WTC11 (cell line): ENCODE measurements around the gene SH3BGRL3.

Source experiments
- KAT7 ChIP-seq: sonication (generic); formaldehyde crosslinking; IDR thresholded peaks from 2 replicates; pipeline ENCODE4 v1.8.1; 2023; ENCODE audit warnings: missing genetic modification reagents, mild to moderate bottlenecking, borderline replicate concordance
- NFYB ChIP-seq: sonication (generic); formaldehyde crosslinking; conservative IDR thresholded peaks from 2 replicates; pipeline ENCODE4 v1.8.0; 2022; ENCODE audit warnings: low read depth, missing genetic modification reagents
- SMAD3 ChIP-seq: sonication (generic); formaldehyde crosslinking; IDR thresholded peaks from 2 replicates; pipeline ENCODE4 v1.8.0; 2022; ENCODE audit warnings: missing genetic modification reagents, mild to moderate bottlenecking, borderline replicate concordance
- TF ChIP-seq, protein P1 (sequence below): fragments of 200-600 bp; IDR thresholded peaks from 2 replicates; pipeline ENCODE4 v1.8.0; 2022; ENCODE audit warnings: antibody characterized with exemption
- TF ChIP-seq, protein P2 (sequence below): sonication (generic); formaldehyde crosslinking; IDR thresholded peaks from 2 replicates; pipeline ENCODE4 v1.8.0; 2022; ENCODE audit warnings: mild to moderate bottlenecking, missing genetic modification reagents

DNA sequence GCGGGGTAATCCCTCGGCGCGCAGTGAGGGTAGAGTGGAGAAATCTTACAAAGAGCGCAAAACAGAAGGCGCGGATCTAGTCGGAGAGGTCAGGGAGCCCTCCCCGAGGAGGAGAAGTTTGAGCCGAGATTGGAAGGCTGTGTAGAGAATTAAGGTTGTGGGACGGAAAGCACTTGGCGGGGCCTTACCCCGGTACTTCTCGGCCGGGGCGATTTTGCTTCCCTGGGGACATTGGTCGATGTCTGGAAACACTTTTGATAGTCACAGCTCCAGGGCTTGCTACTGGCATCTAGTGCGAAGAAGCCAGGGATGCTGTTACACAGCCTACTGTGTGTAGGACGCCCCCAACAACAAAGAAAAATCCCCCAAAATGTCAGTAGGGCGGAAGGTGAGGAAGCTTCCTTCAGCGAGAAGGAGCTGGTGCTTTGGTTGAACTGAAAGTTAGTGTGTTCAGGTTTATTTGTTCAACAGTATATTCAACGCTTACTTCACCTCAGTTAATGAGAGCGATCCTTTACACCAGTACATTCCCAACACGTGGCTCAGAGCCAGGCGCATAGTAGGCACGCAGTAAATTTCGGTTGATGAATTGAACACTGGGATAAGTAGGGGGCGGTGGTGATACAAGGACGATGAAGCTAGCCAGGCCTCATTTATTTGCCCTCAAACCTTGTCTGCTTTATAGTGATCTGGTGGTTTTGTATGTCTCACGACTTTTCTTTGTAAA, 45.1 kb upstream of the SH3BGRL3 start:
- TF ChIP-seq, protein P1, sequence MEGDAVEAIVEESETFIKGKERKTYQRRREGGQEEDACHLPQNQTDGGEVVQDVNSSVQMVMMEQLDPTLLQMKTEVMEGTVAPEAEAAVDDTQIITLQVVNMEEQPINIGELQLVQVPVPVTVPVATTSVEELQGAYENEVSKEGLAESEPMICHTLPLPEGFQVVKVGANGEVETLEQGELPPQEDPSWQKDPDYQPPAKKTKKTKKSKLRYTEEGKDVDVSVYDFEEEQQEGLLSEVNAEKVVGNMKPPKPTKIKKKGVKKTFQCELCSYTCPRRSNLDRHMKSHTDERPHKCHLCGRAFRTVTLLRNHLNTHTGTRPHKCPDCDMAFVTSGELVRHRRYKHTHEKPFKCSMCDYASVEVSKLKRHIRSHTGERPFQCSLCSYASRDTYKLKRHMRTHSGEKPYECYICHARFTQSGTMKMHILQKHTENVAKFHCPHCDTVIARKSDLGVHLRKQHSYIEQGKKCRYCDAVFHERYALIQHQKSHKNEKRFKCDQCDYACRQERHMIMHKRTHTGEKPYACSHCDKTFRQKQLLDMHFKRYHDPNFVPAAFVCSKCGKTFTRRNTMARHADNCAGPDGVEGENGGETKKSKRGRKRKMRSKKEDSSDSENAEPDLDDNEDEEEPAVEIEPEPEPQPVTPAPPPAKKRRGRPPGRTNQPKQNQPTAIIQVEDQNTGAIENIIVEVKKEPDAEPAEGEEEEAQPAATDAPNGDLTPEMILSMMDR, result no peak
- TF ChIP-seq SMAD3 (CRISPR knock-in tag) (0 out of 2 replicates have a peak, but pooled peaks have one; percentile 10), KAT7 (CRISPR knock-in tag) (no peak), NFYB (CRISPR knock-in tag) (no peak)
- TF ChIP-seq, protein P2, sequence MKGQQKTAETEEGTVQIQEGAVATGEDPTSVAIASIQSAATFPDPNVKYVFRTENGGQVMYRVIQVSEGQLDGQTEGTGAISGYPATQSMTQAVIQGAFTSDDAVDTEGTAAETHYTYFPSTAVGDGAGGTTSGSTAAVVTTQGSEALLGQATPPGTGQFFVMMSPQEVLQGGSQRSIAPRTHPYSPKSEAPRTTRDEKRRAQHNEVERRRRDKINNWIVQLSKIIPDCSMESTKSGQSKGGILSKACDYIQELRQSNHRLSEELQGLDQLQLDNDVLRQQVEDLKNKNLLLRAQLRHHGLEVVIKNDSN (CRISPR knock-in tag), result peak; percentile 6; the same call in 1 of the 2 replicates
